Activated CD4-positive, CD25-positive, alpha-beta regulatory T cell treated with anti-CD3 and anti-CD28 coated beads, Interleukin-2, amount 50 U/mL, for 16 hours (primary cell): Measurements from ENCODE around the gene BICC1.
"Not testable (repeated sequence)": the region's sequence is repeated elsewhere in the genome, so short reads cannot be mapped to it uniquely, and the experiment has no call there.

Experiments
- DNase-seq: peaks from one replicate; pipeline ENCODE4 v3.0.0-alpha.2; 2020; ENCODE audit warnings: low read depth, low spot score

Gene BICC1

DNA sequence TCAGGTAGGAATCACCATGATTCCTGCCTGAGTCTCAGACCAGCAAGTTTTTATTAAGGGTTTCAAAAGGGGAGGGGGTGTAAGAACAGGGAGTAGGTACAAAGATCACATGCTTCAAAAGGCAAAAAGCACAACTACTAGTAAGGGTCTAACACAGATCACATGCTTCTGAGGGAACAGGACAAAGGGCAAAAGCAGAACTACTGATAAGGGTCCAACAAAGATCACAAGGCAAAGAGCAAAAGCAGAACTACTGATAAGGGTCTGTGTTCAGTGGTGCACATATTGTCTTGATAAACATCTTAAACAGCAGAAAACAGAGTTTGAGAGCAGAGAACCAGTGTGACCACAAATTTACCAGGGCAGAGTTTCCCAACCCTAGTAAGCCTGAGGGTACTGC, 84.5 kb downstream of the BICC1 start:
- DNase-seq, result not testable (repeated sequence)

GRCh38 chr10:58599927-58600553, 87.4 kb downstream of the BICC1 start:
- DNase-seq, result no peak

DNA sequence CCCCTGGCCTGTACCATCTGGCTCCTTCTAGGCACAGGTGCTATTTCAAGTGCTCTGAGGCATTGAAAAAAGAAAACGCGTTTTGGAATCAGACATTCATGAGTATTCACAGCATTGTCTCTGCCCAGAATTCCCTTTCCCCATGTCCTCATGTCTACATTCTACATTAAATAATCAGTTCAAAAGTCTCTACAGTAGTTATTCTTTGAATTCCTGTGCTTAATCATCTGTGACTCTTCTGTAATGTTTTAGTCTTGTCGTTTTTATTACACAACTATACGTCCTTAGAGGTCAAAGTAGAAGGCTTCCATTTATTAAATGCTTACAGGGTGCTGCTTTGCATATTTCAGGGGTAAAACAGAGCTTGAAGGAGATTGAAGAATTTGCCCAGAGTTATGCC, 95.7 kb downstream of the BICC1 start:
- DNase-seq, result no peak

GRCh38 chr10:58608826-58609531, 96.3 kb downstream of the BICC1 start:
- no peak for DNase-seq

DNA sequence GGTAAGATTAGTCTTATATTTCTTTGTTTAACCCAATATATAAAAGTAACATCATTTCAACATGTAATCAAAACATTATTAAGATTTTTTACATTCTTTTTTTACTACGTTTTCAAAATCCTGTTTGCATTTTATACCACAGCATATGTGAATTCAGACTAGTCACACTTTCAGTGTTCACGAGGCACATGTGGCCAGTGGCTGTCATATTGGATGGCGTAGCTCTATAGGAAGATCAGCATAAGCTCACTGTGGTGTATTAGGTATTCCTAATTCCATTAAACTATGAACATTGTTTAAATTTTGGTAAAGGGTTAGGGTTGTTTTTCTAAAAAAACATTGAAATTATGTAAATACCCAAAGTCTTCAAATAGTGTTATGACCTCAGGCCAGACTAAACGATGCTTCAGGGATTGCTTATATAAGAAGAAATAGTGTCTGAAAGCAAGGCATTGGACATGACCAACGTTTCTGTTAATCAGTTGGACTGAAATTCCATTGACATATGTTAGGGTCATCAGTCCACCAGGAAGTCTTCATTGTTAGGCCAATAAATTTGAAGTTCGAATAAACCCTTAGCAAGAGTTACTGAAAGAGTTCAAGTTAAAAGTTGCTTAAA, 97.0 kb downstream of the BICC1 start:
- no peak for DNase-seq

- no peak for DNase-seq
These were observed 102.7 kb downstream of the BICC1 start for GRCh38 chr10:58615237-58615935.

GRCh38 chr10:58618158-58618676, 105.5 kb downstream of the BICC1 start:
- no peak for DNase-seq

DNA sequence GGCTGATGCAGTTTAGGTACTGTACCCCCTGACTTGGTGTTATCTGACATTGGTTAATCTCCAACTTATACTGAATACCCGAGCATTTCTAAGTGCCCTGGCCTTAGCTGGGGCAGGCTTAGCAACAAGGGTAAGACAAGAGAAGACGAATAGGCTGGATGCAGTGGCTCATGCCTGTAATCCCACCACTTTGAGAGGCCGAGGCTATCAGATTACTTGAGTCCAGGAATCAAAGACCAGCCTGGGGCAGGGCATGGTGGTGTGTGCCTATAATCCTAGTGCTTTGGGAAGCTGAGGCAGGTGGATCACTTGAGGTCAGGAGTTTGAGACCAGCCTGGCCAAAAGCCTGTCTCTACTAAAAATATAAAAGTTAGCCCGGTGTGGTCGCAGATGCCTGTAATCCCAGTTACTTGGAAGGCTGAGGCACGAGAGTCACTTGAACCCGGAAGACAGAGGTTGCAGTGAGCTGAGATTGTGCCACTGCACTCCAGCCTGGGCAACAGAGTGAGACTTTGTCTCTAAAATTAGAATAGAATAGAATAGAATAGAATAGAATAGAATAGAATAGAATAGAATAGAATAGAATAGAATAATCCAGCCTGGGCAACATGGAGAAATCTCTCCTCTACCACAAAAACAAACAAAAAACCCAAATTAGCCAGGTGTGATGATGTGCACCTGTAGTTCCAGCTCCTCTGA, 108.9 kb downstream of the BICC1 start:
- DNase-seq, result no peak

DNA sequence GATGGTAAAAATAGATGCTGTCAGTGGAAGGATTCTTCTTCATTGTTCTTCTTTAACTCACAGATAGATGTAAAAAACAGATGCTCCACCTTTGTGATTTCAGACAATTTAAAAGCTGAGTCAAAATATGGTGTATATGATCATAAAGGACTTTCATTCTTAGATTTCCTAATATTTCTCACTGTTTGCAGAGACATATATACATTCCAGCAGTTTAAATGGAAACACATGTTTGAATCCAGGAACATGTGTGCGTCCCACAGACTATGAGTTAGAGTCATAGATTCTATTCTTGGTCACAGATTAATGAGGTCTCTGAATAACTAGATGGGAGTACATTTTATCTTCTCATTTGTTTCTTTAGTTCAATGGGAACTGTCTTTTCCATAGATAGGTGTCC, 109.6 kb downstream of the BICC1 start:
- no peak for DNase-seq

- DNase-seq, result no peak
These were observed 112.4 kb downstream of the BICC1 start for GRCh38 chr10:58625070-58625469.

DNA sequence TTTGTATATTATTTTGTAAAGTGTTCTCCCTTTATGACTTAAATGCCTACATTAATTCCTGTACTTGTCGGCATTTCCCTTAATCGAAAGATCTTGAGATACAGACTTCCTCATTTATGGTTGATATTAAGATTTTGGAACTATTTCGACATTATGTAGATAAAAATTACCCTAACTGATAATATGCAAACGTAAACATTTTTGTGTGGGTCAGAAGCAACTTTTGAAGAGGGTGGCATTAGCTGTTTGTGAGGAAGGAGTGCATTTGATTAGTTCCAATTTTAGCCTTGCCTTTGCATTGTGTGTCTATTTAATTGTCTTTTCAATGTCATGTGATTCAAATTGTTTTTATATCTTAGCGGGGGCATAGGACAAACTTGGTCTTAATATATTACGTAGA, 114.7 kb downstream of the BICC1 start:
- DNase-seq, result no peak

GRCh38 chr10:58631715-58632114, 119.0 kb downstream of the BICC1 start:
- no peak for DNase-seq

GRCh38 chr10:58632216-58632615, 119.5 kb downstream of the BICC1 start:
- no peak for DNase-seq

GRCh38 chr10:58637352-58637751, 124.7 kb downstream of the BICC1 start:
- DNase-seq, result no peak

GRCh38 chr10:58638388-58638787, 125.7 kb downstream of the BICC1 start:
- no peak for DNase-seq

DNA sequence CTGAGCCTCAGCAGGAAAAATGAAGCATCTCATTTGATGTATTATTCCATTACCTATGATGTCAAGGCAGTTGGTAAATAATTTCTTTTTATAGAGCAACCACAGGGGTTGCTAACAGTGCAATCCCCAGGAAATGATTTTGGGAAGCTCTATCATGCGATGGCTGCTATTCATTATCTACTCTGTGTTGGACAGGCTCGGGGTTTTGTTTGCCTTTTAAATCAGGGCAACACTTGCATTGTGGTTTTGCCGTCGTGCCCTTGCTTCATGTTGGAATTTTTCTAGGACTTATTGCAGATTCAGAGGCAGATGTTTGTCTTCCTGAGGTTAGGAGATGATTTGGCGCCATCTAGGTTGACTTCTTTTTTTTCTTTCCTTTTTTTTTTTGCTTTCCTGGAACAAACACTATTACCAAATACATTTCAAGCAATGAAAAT, 128.4 kb downstream of the BICC1 start:
- no peak for DNase-seq

DNA sequence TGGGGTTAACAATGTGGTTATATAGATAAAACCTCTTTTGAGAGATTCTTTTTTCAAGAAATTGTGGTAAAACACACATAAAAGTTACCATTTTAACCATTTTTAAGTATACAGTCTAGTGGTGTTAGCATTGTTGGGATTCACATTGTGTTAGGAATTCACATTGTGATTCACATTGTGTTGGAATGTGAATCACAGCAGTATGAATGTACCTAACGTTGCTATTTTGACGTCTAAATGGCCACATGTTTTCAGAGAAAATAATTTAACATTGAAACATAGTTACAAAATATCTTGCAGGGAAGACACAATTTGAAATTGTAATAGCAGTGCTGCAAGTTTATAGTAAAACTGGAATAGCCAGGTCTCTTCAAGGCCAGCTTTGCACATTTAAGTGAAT, 129.0 kb downstream of the BICC1 start:
- DNase-seq, result no peak

GRCh38 chr10:58642283-58642682, 129.6 kb downstream of the BICC1 start:
- DNase-seq, result no peak

DNA sequence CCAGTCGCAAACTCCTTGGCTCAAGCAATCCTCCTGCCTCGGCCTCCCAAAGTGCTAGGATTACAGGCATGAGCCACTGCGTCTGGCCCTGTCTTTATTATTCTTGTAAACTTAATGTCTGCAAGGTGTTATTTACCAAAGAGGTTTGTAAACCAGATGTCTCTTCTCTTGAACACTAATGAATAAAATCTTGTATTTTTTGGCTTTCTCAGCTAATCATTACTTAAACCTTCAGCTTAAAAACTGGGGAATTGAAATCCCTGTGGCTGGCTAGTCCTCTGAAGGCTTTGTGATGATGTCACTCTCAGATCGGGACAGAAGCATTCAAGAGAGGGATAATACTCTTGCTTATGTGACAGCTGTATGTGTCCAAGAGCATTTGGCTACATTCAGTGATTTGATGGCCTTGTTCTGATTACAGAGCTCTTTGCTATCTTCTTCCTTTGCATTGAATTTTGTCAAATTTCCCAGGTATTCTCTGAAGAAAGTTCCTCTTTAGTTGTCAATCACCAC, 130.3 kb downstream of the BICC1 start:
- no peak for DNase-seq

DNA sequence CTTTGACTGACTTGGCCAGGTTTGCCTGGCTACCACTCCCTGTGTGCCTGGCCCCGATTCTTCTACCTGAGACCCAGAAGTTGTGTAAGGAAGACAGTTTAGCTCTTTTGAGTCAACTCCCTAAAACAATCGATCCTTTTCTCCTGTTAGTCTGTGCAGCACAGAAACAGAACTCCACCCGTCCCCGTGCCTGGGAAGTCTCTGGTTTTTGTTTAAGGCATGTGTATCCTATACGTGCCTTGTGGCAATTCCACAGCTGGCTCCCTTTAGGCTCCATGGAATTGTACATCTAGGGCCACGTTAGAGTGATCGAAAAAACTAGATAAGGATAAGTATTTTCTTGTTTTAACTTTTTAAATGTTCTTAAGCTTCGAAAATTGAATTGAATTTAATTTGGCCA, 131.6 kb downstream of the BICC1 start:
- no peak for DNase-seq

DNA sequence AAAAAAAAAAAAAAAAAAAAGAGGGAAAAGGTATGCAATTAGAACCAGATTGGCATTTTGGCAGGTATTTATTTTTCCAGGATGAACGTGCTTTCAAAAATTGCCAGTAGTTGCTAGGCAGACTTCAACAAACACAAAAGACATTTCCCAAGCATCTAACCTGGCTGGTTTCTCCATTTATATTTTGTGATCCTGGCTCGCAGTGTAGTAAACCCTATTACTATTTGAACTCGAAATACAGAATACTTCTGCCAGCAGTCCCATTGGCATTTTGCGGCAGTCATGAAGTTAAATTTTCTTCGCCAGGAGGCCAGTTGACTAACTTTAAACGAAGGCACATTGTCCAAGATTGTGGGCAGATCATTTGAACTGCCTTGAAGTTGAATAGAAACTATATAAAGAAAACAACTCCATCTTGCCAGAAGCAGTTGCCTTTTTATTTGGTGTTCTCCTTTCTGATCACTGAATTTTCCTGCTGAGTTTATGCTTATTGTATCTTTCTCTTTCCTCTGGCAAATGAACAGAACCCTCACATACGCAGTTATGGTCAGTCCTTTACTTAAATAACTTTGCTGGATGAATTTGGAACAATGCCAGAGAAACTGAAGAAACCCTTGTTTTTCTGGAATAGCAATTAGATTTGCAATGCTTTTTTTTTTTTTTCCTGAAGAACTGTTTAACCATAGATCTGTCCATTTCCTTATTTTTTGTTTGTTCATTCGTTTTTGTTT, 132.9 kb downstream of the BICC1 start:
- no peak for DNase-seq
